Mammary epithelial cell (primary cell): ENCODE data around the gene ABCC1.

Experiments used
- CTCF ChIP-seq, 2 donors: IDR thresholded peaks in 1 of 2; conservative IDR thresholded peaks in 1 of 2; 2 replicates each; pipeline ENCODE4 v1.5.1; 2011 to 2012; ENCODE audit warnings: inconsistent platforms in 2 of 2, low read length in 2 of 2, mild to moderate bottlenecking in 2 of 2, control low read depth in 1 of 2, low read depth in 1 of 2; ENCODE audit not compliant: insufficient read depth in 1 of 2; ENCODE audit errors: extremely low read depth in 1 of 2
- EZH2 ChIP-seq: IDR thresholded peaks from 2 replicates; pipeline ENCODE4 v1.6.1; 2012; ENCODE audit warnings: low read length, inconsistent platforms, borderline replicate concordance

GRCh38 chr16:16133943-16134604, 184.7 kb downstream of the ABCC1 start:
- TF ChIP-seq EZH2 (no peak), CTCF (conservative IDR thresholded peaks at IDR 0.05 in 1 of 2, IDR thresholded peaks at IDR 0.05 in 1 of 2; ENCODE audit: extremely low read depth in 1 of 2, insufficient read depth in 1 of 2, low read depth in 1 of 2, low read length in 2 of 2) (no peak)
